Endothelial cell (in vitro differentiated cells): ENCODE measurements around the gene ITM2B. TPM values are rescaled to one million over a fixed set of nuclear protein-coding genes. Genes with fewer than 3 reads are reported as not detected.
"Not testable (repeated sequence)": the region's sequence is repeated elsewhere in the genome, so short reads cannot be mapped to it uniquely, and the experiment has no call there.

ENCODE experiments used
- DNase-seq: peaks from one replicate; pipeline ENCODE4 v3.0.0; 2021; ENCODE audit warnings: low spot score
- H3K27ac Mint-ChIP-seq: one replicate; pipeline ENCODE4 v1.8.0; 2021; ENCODE audit warnings: mixed read lengths, inconsistent platforms; ENCODE audit not compliant: unreplicated experiment
- H3K27me3 Mint-ChIP-seq: one replicate; pipeline ENCODE4 v1.8.0; 2021; ENCODE audit warnings: mild to moderate bottlenecking, moderate library complexity, mixed read lengths, inconsistent platforms; ENCODE audit not compliant: unreplicated experiment
- H3K36me3 Mint-ChIP-seq: one replicate; pipeline ENCODE4 v1.8.0; 2021; ENCODE audit warnings: mild to moderate bottlenecking, low read depth, mixed read lengths, inconsistent platforms; ENCODE audit not compliant: unreplicated experiment
- H3K4me1 Mint-ChIP-seq: one replicate; pipeline ENCODE4 v1.8.0; 2021; ENCODE audit warnings: mild to moderate bottlenecking, mixed read lengths, inconsistent platforms; ENCODE audit not compliant: unreplicated experiment
- H3K4me3 Mint-ChIP-seq: one replicate; pipeline ENCODE4 v1.8.0; 2021; ENCODE audit warnings: mild to moderate bottlenecking, mixed read lengths, inconsistent platforms; ENCODE audit not compliant: unreplicated experiment
- H3K9me3 Mint-ChIP-seq: one replicate; pipeline ENCODE4 v1.8.0; 2021; ENCODE audit warnings: mixed read lengths, inconsistent platforms; ENCODE audit not compliant: unreplicated experiment
- CTCF ChIP-seq: fragments of 200-600 bp; sonication (generic); IDR thresholded peaks from one replicate; pipeline ENCODE4 v1.5.0; 2021; ENCODE audit warnings: antibody characterized with exemption; ENCODE audit not compliant: unreplicated experiment
- total RNA-seq: library from RNA; stranded (reverse); fragmentation: NEBNext Ultra II Directional; extraction: Animal tissue kit (Norgen Biotek cat#: 25700); gene quantifications from one replicate; pipeline ENCODE4 v1.2.1, GENCODE V29; 2021; ENCODE audit not compliant: unreplicated experiment

ITM2B gene
- total RNA-seq, 1 donor from 2014 or later: 448 TPM

- H3K36me3 Mint-ChIP-seq: no peaks in the 10 kb centered on the region
- no peak overlapping the region for H3K4me3 Mint-ChIP-seq
- no peaks in the 10 kb centered on the region for H3K9me3 Mint-ChIP-seq
- no peak for DNase-seq
- no peaks in the 10 kb centered on the region for H3K4me1 Mint-ChIP-seq
- peaks cover 9% of the 10 kb centered on the region for H3K27me3 Mint-ChIP-seq
- TF ChIP-seq CTCF: no peak
- H3K27ac Mint-ChIP-seq: no peak overlapping the region
Observed at GRCh38 chr13:48201044-48201443, 32.0 kb upstream of the ITM2B start.

GRCh38 chr13:48207207-48207606 lies 25.8 kb upstream of the ITM2B start:
- H3K9me3 Mint-ChIP-seq, H3K4me1 Mint-ChIP-seq, H3K27me3 Mint-ChIP-seq, H3K4me3 Mint-ChIP-seq, DNase-seq, H3K36me3 Mint-ChIP-seq, H3K27ac Mint-ChIP-seq: not testable (repeated sequence)

GRCh38 chr13:48210178-48210577 lies 22.8 kb upstream of the ITM2B start:
- Mint-ChIP-seq H3K27me3 (peaks cover 1% of the 10 kb centered on the region), H3K36me3 (no peaks in the 10 kb centered on the region), H3K4me3 (no peak overlapping the region), H3K9me3 (no peaks in the 10 kb centered on the region), H3K4me1 (no peaks in the 10 kb centered on the region), H3K27ac (no peak overlapping the region)
- TF ChIP-seq CTCF: no peak
- DNase-seq: no peak

- Mint-ChIP-seq H3K4me3 (no peak overlapping the region), H3K9me3 (no peaks in the 10 kb centered on the region), H3K27me3 (no peaks in the 10 kb centered on the region), H3K4me1 (peaks cover under 1% of the 10 kb centered on the region), H3K27ac (no peak overlapping the region), H3K36me3 (peaks cover 6% of the 10 kb centered on the region)
- TF ChIP-seq CTCF: no peak
- no peak for DNase-seq
Observed at GRCh38 chr13:48214519-48215121, 18.4 kb upstream of the ITM2B start.

GRCh38 chr13:48215511-48216203 lies 17.3 kb upstream of the ITM2B start:
- H3K4me3 Mint-ChIP-seq, H3K9me3 Mint-ChIP-seq, H3K4me1 Mint-ChIP-seq, DNase-seq, H3K36me3 Mint-ChIP-seq, H3K27ac Mint-ChIP-seq, H3K27me3 Mint-ChIP-seq: not testable (repeated sequence)

GRCh38 chr13:48216204-48216711 lies 16.7 kb upstream of the ITM2B start:
- DNase-seq: no peak
- Mint-ChIP-seq H3K27me3 (peaks cover 1% of the 10 kb centered on the region), H3K36me3 (peaks cover 6% of the 10 kb centered on the region), H3K4me3 (no peak overlapping the region), H3K4me1 (peaks cover 13% of the 10 kb centered on the region), H3K27ac (no peak overlapping the region), H3K9me3 (no peaks in the 10 kb centered on the region)
- no peak for TF ChIP-seq CTCF
